GM18867 (cell line): Measurements from ENCODE around the gene NPAS3.
"Not testable (repeated sequence)": the region's sequence is repeated elsewhere in the genome, so short reads cannot be mapped to it uniquely, and the experiment has no call there.

Source experiments
- ATAC-seq: cut with Tn5 transposase; IDR thresholded peaks from one replicate; pipeline ENCODE4 v1.9.1; 2021; ENCODE audit warnings: mild to moderate bottlenecking, moderate library complexity; ENCODE audit not compliant: unreplicated experiment

The NPAS3 gene

DNA sequence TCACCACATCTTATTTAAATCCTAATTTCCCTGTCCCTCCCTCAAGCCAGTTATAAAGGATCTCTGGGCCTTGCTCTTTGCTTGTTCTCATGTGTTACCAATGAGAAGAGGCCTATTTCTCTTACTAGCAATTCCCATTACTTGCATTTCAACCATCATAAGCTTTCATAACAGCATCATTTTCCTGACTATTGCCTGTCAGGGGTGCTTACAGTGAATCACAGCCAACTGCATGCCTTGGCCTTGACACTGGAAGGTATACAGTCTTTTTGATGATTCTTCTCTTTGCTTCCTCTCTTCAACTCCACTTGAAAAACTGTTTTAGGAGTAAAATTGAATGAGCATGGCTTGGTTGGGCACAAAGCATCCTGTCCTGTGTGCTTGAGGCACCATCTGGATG is 127.0 kb downstream of the NPAS3 start:
- no peak for ATAC-seq

DNA sequence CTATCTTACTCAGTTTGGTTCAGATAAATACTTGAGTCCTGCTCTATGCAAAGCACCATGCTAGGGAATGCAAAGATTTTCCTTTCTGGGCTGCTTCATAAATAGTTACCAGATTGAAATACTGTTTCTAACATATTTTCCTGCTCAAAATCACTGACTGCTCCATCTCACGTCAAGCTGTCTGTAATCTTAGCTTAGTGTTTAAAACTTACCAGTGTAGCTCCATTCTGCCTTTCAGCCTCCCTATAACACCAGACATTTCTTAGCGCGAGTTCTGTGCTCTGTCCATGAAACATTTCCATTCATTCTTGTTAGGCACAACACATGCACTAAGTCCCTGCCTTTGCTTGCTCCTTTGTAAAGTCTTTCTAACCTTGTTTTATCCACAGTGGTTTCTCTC is 129.4 kb downstream of the NPAS3 start:
- no peak for ATAC-seq

DNA sequence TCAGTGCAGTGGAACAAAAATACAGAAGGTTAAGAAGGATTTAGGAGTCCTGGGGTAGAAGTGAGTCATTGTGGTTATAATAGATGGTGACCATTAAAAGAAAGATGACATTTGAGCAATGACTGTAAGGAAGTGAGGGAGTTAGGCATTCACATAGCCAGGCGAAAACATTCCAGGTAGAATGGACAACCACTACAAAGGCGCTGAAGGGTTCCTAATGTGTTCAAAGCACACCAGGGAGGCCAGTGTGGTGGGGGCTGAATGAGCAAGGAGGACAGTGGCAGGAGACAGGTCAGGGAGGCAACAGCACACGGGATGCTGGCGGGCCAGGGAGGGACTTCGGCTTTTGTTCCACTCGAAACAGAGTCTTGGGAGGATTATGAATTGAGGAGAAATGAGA is 129.9 kb downstream of the NPAS3 start:
- ATAC-seq, result no peak

DNA sequence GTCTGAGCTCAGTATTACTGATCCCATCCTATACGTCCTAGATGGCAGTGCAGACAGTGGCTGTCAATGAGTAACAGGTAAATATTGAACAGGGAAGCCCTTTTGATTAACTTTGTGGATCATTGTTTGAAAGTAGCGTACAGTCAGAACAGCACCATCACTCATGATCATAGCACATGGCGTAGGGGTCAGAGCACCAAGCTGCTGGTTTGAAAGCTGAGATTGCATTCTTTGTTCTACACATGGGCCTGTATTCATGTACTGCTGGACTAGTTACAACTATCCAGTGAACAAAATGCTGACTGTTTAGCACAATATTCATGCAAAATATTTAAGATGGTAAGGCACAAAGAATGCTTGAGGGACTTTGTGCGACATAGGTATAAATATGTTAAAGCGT is 131.8 kb downstream of the NPAS3 start:
- ATAC-seq, result no peak

DNA sequence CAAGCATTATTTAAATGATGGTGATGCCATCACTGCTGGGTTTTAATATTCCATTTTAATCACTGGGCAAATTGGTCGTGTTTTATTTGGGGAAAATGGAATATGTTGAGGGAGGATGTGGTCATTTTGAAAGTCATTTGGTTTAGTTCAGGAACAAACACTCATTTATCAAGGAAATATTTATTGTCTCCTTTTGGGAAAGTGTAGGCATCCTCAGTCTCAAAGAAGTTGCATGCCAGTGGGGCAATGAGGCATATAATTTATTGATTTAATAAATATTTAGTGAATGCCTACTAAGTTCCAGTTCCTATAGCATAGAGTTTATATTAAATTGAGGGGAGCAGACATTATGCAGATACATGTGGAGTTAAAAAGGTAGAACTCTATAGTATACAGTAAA is 134.3 kb downstream of the NPAS3 start:
- ATAC-seq, result no peak

DNA sequence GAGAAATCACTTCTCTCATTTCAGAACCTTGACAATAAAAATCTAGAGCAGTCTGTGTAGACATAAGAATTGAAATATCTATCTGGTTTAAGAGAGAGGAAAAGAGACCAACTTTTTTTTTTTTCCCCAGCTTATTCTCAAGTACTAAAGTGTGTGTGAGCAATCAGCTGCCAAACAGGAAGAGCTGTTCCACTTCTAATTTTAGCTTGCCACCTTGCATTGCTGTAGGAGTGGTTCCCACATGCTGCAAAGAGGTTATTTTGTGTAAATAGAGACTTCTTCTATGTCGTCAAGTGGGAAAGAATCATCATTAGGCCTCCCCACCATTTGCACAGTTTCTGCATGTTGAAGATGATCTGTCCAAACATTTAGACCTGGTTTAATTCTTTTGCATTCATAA is 142.6 kb downstream of the NPAS3 start:
- ATAC-seq, result no peak

DNA sequence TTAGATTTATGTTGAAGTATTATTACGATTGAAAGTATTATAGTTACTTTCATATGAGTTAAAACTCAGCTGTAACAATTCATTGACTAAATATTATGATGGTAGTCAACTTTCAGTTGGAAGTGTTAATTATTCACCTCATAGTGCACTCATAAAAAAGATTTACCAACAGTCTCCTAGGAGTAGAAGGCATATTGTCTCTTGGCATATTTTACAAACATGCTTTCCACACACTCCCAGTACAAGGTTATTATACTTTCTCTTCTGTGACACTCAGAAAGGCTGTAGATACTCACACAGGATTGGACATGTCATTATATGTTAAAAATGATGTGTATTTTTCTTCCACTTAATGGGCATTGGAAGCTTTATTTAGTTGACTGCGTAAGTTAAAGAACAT is 147.1 kb downstream of the NPAS3 start:
- no peak for ATAC-seq

DNA sequence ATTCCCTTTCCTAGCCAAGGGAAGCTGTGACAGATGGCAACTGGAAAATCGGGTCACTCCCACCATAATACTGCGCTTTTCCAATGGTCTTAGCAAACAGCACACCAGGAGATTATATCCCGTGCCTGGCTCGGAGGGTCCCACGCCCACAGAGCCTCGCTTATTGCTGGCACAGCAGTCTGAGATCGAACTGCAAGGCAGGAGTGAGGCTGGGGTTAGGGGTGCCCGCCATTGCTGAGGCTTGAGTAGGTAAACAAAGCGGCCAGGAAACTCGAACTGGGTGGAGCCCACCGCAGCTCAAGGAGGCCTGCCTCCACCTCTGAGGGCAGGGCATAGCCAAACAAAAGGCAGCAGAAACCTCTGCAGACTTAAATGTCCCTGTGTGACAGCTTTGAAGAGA is 149.6 kb downstream of the NPAS3 start:
- ATAC-seq, result not testable (repeated sequence)

DNA sequence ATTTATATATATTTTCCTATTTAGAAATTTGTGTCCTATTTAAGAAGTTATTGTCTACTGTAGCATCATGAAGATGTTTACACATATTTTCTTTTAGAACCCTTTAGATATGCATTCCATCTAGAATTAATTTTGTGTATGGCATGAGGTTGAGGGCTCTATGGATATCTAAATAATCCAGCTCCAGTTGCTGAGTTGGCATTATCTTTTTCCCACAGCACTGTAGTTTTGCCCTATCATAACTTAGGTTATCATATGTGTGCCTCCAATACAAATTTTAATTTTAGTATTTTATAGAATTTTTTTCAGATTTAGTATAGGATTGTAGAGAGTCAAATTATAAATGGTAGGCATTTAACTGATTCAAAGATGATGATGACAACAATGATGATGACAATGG is 159.3 kb downstream of the NPAS3 start:
- ATAC-seq, result no peak

DNA sequence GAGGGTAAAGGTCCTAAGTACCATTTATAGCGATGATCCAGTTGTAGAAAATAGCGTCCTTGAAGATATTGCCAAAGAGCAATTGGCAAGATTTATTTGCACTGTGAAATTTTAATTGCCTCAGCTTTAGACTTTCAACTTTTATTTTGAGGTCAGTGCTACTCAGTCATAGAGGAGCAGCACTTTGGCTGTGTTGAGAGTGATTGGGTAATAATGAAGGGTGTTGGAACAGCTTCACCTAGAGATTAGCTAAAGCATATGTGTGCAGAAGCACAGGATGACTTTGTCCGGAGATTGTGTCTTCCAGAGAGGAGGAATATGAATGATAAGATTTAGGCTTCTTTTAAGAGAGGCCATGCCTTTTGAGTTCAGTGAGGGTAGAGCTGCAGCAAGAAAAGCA is 164.8 kb downstream of the NPAS3 start:
- ATAC-seq, result no peak

DNA sequence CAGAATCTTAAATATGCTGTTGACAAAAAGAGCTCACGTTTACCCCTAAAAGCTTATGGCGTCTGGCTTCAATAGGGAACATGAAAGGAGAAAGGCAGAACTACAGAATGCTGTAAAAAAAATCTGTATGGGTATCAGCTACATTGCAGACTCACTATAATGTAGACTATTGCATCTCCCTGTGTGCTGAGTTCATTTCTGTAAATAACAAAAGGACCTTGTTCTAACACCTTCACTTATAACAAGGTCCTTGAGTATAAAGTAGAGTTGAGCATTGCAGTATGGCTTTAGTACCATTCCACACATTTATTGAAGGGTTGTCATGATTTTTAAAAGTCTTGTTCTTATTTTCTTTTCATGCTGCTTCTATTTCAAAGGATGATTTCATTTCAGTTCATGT is 165.3 kb downstream of the NPAS3 start:
- no peak for ATAC-seq

DNA sequence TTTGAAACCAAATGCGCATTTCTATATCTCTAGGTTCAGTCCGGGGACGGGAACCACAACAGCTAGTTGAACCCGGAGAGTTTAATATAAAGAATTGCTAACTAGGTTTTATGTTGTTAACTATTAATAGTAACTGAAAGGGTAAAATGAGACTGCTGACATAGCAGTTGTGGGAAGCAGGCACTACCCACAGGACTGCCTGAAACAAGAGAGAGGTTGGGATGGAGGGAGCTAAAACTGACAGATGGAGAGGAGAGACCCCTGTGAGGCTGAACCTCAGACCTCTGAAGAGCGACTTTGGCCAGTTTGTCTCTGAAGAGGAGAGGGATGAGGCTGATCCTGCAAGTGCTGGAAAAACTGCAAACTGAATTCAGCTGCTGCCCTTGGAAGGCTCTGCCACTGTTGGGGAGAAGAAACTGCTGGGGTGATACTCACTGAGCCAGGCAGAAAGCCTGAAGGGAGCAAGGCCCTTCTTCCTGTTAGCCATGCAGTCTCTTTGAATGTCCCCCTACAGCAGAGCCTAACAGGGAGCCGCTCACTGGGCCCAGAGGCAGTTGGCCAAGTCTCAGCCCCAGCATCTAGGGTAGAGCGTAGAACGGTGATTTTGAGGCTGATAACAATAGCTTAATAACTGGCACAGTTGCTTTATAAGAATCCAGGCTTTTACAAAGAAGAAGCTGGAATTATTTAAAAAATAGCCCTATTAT is 172.2 kb downstream of the NPAS3 start:
- no peak for ATAC-seq

DNA sequence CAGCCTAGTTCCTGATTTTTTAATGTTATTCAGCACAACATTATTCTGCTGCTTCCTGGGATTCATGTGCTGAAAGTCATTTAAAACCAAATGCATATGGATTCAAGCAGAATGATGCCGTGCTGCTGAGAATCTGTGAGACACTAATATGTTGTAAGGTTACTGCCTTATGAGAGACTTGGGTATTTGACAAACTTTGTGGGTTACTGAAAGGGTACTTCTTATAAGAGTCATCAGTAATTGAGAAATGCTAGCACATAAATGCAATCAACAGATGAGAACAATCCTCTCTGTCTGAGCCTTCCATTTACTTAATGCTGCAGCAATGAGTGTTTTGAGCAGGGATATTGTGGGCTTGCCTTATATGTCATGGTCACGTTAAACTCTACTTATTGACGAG is 175.7 kb downstream of the NPAS3 start:
- ATAC-seq, result no peak

DNA sequence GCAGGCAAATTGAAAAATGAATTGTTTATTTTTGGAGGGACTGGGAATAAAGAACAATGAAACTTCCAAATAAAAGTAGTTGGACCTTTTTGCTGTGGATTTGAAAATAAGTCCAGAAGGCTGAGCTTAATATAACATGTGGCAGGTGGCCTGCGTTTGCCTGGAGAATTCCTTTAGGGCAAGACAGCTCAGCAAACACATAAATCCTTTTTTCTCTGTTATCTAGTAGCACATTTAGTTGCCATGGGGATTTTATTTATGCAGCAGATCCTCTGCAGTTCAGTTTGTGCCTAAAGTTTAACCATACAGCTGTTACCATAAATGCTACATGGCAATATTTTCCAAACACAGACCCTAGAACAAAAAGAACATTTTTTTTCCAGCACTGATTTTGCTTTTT is 180.0 kb downstream of the NPAS3 start:
- ATAC-seq, result no peak

DNA sequence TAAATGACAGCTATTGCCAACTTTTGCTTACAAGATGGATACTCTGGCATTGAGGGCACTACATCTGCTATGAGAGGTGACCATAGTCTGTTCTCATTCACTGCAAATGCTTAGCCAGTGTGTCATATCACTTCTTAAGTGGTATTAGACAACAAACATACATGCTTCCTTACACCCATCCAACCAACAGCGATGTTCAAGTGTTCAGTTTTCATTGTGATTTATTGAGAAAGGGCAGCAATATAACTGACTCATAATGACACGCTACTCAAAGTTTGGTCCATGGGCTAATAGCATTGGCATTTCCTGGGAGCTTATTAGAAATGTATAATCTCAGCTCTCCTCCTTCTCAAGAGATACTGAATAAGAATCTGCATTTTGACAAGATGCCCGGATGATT is 181.7 kb downstream of the NPAS3 start:
- ATAC-seq, result no peak

DNA sequence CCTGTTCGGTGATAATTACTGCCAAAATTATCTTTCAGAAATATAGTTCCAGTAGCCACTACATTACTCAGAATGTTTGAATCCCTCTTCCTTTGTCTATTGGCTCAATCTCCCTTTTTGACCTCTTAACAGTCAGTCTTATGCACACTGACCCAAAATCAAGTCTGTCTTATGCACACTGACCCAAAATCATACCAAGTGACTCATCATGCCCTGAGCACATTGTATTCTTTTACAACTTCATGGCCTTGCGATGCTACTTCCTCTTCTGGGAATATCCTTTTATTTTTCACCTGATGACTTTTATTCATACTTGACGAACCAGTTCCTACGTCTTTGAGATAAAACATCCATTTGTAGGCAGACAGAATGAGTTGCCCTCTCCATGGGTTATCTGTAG is 182.3 kb downstream of the NPAS3 start:
- ATAC-seq, result no peak

DNA sequence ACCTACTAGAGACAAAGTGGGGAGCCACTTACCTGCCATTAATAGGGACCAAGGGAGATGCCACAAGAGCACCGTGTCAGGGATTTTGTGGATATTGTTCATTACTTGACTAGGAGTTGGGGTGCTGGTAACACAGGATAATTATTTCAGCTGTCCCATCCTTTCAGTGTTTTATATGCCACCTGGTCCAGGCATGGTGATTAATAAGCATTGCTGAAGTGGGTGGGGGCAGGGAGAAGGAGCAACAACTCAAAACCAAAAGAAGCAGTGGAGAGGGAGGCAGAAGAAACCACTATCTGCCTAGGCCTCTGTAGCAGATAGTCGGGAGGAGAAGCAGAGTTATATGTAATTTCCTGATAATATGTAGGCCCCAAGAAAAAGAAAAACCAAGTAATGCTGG is 184.6 kb downstream of the NPAS3 start:
- no peak for ATAC-seq

DNA sequence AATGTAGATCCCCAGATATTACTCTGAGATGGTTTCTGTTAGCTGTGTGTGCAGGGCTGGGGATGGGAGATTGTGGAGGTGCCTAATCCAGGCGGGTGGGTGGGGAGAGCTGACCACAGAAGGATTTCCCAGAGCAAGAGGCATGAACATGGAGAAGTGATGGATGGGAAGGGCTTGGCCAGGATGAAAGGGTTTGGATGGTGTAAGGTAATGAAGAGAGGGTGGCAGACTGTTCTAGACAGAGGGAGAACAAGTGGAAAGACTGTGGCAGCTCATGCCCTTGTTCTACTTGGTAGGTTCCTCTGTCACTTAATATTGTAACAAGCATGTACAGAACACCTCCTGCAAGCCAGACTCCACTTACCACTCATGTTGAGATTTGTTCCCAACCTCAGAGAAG is 187.8 kb downstream of the NPAS3 start:
- no peak for ATAC-seq

DNA sequence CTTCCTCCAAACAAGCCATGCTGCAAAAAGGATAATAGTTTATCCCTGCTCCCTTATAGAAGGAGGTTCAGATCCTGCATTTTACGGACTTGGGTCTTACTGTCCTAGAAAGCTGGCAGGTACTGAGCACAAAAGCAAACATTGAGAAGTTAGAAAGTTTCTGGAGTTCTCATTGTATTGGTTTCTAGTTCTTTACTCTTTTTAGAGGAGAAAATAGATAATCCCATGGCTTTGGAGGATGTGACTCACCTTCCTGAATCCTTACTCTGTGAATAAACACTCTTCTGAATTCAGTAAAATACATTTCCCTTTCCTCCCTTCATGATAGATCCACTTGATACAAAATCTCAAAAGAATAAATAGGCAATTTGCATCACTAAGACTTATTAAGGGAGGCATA is 188.9 kb downstream of the NPAS3 start:
- ATAC-seq, result no peak

DNA sequence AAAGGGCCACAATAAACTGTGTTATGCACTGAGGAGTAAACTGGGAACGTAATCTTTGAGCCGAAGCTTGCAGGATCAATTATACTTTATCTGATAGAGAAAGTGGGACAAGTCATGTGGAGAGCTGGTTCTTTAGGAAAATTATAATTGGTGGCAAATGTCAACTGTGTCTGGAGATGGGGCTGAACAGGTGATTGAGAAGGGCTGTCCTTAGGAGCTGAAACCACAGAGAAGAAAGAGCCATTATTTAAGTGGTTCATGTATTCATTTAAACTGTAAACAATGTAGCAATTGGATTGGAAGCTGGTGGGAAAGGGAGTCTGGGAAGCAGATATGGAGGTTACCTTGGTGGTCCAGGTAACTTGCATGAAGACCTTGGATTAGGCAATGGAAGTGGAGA is 193.1 kb downstream of the NPAS3 start:
- ATAC-seq, result no peak

DNA sequence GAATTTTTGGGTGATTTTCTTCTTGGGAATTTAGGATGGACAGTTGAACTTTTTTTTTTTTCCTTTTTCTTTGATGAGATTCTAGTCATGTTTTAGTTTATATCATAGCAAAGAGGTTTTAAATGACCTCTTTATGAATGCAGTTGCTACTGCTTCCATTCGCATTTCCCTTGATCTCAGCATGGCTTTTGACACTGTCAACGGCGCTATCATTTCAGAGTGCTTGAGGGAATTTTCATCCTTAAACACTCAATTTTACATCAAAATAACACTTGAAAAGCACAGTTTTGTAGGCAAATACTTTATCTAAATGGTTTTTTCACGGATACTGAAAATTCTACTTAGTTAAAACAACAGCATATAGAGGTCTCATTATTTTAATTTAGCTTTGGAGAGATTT is 195.5 kb downstream of the NPAS3 start:
- ATAC-seq, result no peak

DNA sequence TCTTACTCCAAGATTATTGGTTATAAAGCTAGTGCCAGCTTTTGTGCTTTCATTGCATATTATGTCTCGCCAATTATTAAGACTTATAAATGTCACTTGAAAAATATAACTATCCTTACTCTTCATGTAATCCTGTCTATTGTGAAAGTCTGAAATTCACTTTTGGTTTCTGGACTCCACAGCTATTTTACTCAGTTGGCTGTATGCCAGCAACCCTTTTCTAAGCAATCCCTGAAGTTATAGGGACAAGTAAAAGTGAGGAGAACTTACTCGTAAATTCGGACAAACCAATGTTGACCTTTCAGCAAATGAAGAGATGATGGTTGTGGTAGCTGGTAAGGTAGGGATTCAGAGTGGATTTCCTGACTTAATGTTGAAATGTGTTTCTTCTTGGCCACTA is 196.3 kb downstream of the NPAS3 start:
- ATAC-seq, result no peak

DNA sequence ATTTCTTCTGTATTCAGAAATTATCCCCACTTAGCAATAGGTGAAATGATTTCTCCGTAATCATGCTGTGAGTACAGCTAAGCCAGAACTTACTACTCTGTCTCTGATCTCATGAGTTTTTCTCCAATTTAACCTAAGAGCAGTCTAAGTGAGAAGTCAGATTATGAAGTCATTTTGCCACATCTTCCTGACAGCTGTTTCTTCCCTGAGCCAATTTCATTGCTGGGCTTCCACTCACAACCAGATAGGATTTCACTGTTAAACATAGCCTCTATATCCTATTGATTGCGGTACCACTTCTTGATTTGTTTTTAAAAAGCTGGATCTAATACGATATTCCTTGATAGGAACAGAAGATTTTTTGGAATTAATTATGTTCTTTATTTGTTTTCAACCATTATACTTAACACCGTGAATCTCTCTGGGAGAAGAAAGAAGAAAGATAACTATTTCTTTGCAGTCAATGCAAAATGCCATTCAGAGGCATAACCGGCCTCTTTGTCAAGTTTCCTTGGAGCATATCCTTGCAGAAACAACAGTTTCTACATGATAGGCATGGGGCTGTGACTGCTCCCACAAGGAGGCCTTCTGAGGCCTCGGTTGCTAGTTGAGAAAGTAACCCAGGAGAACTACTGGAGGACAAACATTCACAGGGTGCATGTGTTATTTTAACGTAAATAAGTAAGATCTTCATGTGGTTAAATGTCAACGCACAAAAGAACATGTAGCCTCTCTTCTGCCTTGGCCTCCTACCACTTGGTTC is 212.2 kb downstream of the NPAS3 start:
- ATAC-seq, result no peak
